DMS79 treated with DMSO at 0.1 percent for 48 hours (cell line): ENCODE results near the gene MRPS12.
"Not testable (repeated sequence)": the region's sequence is repeated elsewhere in the genome, so short reads cannot be mapped to it uniquely, and the experiment has no call there.

Experiments
- DNase-seq: peaks from one replicate; lab custom pipeline; 2025; lab: John Stamatoyannopoulos, UW

Gene MRPS12

GRCh38 chr19:38939957-38940356 lies 9.2 kb downstream of the MRPS12 start:
- no peak for DNase-seq

- not testable (repeated sequence) for DNase-seq
Measured at GRCh38 chr19:38941466-38941865, 10.7 kb downstream of the MRPS12 start.

- DNase-seq: no peak
Measured at GRCh38 chr19:38941979-38942378, 11.2 kb downstream of the MRPS12 start.

- no peak for DNase-seq
Measured at GRCh38 chr19:38942471-38943181, 11.9 kb downstream of the MRPS12 start.

- DNase-seq: peak; percentile 40
Measured at GRCh38 chr19:38944981-38945506, 14.3 kb downstream of the MRPS12 start.

- DNase-seq: no peak
Measured at GRCh38 chr19:38945562-38946228, 15.0 kb downstream of the MRPS12 start.

- no peak for DNase-seq
Measured at GRCh38 chr19:38946229-38947010, 15.7 kb downstream of the MRPS12 start.

- peak; percentile 56 for DNase-seq
Measured at GRCh38 chr19:38949580-38950367, 19.0 kb downstream of the MRPS12 start.

GRCh38 chr19:38951187-38951586 lies 20.4 kb downstream of the MRPS12 start:
- DNase-seq: no peak

- peak; percentile 54 for DNase-seq
Measured at GRCh38 chr19:38952395-38953165, 21.8 kb downstream of the MRPS12 start.

GRCh38 chr19:38953677-38954076 lies 22.9 kb downstream of the MRPS12 start:
- DNase-seq: no peak

GRCh38 chr19:38956264-38956663 lies 25.5 kb downstream of the MRPS12 start:
- DNase-seq: no peak

GRCh38 chr19:38958301-38958700 lies 27.6 kb downstream of the MRPS12 start:
- no peak for DNase-seq

GRCh38 chr19:38959618-38960017 lies 28.9 kb downstream of the MRPS12 start:
- no peak for DNase-seq

- DNase-seq: no peak
Measured at GRCh38 chr19:38964738-38965137, 34.0 kb downstream of the MRPS12 start.

GRCh38 chr19:38966149-38966548 lies 35.4 kb downstream of the MRPS12 start:
- not testable (repeated sequence) for DNase-seq

- DNase-seq: no peak
Measured at GRCh38 chr19:38970664-38971532, 40.2 kb downstream of the MRPS12 start.

GRCh38 chr19:38971672-38972071 lies 40.9 kb downstream of the MRPS12 start:
- no peak for DNase-seq

- no peak for DNase-seq
Measured at GRCh38 chr19:38974624-38975213, 44.0 kb downstream of the MRPS12 start.
